GM18505 (cell line): ENCODE measurements around the gene MOB1B.

Experiments used
- ATAC-seq: cut with Tn5 transposase; IDR thresholded peaks from one replicate; pipeline ENCODE4 v1.9.1; 2021; ENCODE audit not compliant: unreplicated experiment
- POLR2A ChIP-seq: IDR thresholded peaks from 4 replicates; pipeline ENCODE4 v1.6.1; 2011; ENCODE audit warnings: borderline replicate concordance; ENCODE audit not compliant: insufficient read depth, insufficient read length; ENCODE audit errors: extremely low read depth

Gene MOB1B

DNA sequence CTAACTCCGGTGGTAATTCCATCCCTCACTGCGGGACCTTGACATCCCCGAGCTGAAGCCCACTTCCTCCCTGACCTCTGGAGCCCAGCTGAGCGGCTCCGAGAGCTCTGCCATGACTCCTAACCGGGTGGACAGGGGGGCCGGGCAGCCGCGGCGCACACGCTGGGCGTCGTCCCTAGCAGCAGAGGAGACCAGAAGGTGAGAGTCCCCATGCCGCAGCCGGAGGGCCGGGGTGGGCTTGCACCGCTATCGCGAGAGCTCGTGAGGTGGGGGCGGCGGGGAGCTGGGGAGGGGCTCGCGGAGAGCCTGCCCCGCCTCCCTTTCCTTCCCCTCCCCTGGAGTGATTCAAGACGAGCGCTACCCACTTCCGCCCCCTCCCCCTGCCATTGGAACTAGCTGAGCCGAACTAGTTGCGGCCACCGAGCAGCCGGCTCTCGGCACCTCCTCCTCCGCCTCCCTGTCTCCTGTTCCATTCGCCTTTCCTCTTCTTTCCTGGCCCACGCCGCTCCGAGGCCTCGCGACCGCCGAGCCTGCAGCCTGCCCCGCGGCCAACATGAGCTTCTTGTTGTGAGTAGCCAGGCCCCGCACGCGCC is at the start of gene MOB1B:
Gene MOB1B (plus strand): TSS at position 386 of the 593 bp plus-strand sequence. CDS start 168 bp downstream, at position 554.
- ATAC-seq: peak; percentile 94
- TF ChIP-seq POLR2A: peak; percentile 60

DNA sequence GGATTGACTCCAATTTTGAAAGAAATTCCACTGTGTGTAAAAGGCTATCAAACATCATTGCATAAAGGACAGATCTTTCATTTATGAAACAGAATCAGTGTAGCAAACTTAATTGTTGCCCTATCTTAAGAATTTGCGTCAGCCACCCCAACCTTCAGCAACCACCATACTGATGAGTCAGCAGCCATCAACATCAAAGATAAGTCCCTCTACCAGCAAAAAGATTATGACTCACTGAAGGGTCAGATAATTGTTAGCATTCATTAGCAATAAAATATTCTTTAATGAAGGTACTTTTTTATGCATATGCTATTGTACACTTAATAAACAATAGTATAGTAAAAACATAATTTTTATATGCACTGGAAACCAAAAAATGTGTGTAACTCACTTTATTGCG is 46.7 kb upstream of the MOB1B start:
- ATAC-seq: no peak
- TF ChIP-seq POLR2A: no peak

DNA sequence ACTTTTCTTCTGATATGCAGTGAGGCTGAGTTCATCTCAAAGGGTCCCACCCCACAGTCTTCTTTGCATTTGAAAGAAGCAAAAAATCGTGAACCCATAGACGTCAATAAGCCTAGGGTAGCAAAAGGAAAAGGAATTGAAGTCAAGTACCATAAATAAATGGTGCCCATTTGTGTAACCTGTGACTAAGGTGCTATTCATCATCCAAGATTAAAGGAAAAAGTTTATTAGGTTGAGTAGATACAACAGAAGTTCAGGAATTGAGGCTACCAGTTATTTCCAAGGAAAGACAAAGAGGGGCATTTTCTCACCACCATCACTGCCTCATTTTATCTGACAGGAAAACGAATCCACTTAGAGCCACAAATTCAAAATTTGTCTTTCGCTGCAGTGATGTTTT is 43.7 kb upstream of the MOB1B start:
- ATAC-seq: no peak
- no peak for TF ChIP-seq POLR2A

DNA sequence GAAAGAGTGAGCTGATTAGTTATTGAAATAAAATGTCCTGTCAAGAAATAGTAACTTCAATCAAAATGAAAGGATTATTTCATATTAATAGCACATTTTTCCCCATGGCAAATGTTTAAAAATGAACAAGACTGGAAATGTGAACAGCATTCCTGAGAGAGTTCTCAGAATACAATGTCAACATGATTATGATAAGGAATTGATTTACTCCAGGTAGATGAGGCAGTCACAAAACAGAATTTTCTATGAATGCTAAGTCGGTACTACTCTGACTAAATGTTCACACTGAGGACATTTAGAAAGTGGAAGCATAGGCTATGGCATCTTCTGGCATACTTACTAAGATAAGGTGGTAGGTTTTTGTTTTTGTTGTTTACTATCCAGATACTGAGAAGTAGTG is 43.1 kb upstream of the MOB1B start:
- no peak for TF ChIP-seq POLR2A
- no peak for ATAC-seq

DNA sequence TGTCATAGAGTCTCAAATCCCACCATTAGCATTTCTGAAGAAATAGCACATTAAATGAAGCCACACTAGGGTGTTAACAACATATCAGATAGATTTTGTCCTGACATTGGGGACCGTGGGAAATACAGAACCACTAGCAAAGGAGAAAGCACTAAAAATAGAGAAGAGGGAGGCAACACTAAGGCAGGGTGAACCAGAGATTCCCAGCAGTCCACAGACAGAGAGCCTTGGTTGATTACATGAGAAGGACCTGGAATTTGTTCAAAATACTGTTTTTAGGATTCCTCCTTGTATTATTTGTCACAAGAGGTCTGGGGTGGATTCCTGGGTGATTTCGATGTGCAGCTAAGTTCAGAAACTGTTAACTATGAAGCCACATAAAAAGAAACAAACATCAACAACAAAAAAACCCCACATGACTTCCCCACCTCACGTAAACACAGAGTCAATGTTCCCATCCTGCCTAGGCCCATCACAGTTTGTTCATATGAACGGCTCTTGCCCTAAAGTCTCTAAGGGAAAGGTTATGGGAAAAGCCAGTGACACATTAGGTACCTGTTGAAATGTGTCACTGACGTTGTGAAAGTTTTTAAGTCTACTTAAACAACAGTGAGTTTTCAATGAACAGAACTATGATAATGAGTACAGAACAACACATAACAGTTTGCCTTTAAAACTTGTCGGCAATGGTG is 38.9 kb upstream of the MOB1B start:
- peak; percentile 68 for ATAC-seq
- no peak for TF ChIP-seq POLR2A

DNA sequence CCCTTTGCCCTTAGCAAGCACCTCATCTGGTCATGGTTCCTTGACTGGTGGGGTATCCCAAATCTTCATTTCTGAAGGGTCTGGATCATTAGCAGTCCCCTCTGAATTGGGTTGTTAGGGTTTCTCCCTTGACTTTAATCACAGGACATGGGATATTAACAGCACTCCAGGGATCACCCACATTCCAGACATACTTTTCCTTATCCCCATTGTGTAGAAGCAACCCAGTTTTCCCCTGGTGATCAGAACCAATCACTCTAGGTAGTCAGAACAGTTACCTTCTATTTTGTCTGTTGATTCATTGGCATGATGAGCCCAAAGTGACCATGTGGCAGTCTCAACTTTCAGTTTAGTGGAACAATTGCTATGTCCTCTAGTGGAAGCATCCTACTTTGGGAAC is 33.4 kb upstream of the MOB1B start:
- ATAC-seq: no peak
- no peak for TF ChIP-seq POLR2A

DNA sequence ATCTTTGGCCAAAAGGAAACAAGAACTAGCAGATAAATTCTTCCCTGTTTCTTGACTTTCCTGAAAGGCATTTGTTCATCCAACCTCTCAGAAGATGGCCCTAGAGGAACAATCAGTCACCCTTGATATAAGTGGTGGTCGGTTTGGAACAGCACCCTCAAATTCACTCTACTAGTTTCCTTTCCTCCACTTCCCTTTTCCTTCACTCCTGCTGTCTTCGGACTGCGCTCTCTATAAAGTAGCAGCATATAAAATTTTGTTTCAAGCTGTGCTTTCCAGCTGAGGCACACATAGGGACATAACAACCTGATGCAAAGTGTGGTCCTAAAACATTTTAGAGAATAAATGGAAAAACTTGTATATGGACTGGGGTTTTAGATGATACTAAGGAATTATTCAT is 29.0 kb upstream of the MOB1B start:
- no peak for ATAC-seq
- TF ChIP-seq POLR2A: no peak

DNA sequence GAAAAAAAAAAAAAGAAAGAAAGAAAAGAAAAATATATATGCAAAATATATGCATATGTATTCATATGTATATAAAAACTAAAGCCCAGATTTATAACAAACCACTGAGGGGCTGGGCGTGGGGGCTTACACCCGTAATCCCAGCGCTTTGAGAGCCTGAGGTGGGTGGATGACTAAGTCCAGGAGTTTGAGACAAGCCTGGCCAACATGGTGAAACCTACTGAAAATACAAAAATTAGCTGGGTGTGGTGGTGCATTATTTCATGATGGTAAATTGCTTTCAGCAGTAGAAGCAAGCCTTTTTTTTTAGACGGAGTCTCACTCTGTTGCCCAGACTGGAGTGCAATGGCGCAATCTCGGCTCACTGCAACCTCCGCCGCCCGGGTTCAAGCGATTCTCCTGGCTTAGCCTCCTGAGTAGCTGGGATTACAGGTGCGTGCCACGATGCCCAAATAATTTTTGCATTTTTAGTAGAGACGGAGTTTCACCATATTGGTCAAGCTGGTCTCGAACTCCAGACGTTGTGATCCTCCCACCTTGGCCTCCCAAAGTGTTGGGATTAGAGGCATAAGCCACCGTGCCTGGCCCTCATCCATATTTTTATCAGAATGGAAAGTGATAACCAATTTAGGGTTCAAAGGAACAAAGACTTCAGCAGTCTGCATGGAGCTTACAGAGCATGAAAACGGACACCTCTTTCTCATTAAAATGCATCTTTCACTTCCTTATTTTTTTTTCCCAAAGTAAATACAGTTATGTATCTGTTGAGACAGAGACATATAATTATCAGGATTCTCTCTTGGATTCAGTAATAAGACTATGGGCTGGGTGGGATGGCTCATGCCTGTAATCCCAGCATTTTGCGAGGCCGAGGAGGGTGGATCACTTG is 27.7 kb upstream of the MOB1B start:
- ATAC-seq: peak; percentile 67

DNA sequence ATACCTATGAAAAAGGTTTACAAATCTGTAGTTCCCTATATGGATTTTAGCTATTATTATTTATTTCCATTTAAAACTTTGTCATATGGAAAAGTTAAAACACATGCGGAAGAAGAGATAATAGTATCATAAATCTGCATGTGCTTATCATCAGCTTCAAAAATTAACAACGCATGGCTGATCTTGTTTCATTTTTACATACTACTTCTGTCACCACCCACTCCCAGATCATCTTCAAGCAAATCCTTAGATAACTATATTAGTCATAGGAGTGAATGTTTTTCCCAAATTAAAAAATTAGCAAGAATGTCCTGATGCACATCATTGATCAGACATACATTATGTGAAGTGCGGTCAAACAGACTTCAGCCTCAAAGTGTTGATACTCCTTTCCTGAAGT is 24.6 kb upstream of the MOB1B start:
- no peak for TF ChIP-seq POLR2A

More for the DNA sequence above, 27.7 kb upstream of the MOB1B start:
- no peak for TF ChIP-seq POLR2A

DNA sequence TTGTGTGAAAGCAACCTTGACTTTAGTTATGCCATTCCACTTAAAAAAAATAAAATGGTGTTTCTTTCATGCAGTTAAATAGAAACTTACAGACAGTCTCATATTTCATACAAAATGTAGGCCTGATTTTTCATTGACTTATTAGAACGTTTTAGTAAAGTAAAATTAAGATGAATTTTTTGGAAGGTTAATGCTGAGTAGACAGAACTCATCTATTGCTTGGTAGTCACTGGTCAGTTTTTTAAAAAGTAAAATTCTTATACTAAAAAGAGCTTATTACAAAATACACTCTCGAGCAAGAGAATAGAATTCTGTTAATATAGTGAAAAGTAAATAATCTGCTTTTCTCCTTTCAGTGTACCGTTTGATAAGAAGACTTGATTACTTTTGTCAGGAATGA is 21.4 kb upstream of the MOB1B start:
- no peak for ATAC-seq
- TF ChIP-seq POLR2A: no peak

More for the DNA sequence above, 24.6 kb upstream of the MOB1B start:
- no peak for ATAC-seq

DNA sequence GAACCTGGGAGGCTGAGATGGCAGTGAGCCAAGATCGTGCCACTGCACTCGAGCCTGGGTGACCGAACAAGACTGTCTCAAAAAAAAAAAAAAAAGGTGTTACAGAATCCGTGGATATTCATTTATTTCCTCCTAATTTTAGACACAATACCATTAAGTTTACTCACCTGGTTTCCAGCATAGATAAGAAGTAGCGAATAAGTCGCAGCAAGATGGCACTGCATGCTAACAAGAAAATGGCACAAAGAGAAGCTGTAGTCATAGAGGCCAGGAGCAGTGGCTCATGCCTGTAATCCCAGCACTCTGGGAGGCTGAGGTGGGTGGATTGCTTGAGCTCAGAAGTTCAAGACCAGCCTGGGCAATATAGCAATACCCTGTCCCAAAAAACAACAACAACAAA is 17.0 kb upstream of the MOB1B start:
- ATAC-seq: no peak
- no peak for TF ChIP-seq POLR2A

DNA sequence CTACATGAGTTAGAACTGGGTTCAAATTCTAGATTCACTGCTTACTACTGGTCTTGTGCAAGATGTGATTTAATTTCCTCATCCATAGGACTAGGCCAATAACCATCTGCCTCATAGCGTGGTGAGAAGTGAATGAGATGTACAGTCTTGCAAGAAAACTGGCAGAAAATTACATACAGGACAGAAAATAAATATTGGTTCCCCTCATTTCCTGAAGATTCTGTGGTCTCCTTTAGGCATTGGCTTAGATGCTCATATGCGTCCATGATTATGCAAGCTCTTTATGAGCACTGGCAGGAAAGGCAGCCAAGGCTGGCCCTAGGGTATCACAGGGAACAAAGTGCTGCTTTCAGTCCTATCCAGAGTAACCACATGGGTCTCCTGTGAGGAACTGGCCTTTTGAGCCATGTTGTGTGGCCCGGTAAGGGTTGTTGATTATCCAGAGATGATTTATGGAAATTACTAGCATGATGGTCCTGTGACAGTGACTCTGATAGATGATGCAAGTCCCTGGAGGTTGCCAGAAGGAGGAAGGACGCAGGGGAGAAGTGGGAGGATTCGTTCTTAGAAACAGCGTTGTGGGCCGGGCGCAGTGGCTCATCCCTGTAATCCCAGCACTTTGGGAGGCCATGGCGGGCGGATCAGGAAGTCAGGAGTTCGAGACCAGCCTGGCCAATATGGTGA is 9.9 kb upstream of the MOB1B start:
- ATAC-seq: no peak
- TF ChIP-seq POLR2A: no peak

DNA sequence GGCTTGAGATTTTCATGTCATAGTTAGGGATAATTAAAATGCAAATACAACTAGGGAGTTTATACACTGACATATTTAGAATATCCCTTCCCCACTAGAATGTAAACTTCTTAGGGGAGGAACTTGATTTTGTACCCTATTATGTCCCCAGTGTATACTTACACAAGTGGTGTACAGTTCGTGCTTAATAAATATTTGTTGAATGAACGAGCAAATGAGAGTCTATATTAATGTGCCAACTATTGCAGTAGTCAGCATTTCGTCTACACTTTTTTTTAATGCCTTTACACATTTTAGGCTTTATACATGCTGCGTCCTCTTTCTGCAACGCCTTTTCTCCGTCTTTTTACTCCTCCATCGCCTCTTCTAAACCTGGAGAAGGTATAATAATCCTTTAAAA is 8.4 kb upstream of the MOB1B start:
- no peak for TF ChIP-seq POLR2A
- ATAC-seq: no peak
